Testis (tissue), 2 donors: ENCODE data around the gene UBE2K.
"Not testable (repeated sequence)": the region's sequence is repeated elsewhere in the genome, so short reads cannot be mapped to it uniquely, and the experiment has no call there.

ENCODE experiments used
- POLR2A ChIP-seq: fragments of 450-650 bp; IDR thresholded peaks from one replicate; pipeline ENCODE4 v1.6.1; 2017; ENCODE audit warnings: antibody characterized with exemption, mild to moderate bottlenecking, moderate library complexity
- TF ChIP-seq, protein P1 (sequence below), 3 experiments: fragments of 450-650 bp in 2 of 3; fragments of 200-600 bp in 1 of 3; sonication (generic) in 1 of 3; IDR thresholded peaks; one replicate each; pipeline ENCODE4 v1.5.1; 2016 to 2019; ENCODE audit warnings: antibody characterized with exemption in 3 of 3, mild to moderate bottlenecking in 2 of 3, moderate library complexity in 1 of 3

GRCh38 chr4:39670296-39670695 lies 27.6 kb upstream of the UBE2K start:
- TF ChIP-seq, protein P1, sequence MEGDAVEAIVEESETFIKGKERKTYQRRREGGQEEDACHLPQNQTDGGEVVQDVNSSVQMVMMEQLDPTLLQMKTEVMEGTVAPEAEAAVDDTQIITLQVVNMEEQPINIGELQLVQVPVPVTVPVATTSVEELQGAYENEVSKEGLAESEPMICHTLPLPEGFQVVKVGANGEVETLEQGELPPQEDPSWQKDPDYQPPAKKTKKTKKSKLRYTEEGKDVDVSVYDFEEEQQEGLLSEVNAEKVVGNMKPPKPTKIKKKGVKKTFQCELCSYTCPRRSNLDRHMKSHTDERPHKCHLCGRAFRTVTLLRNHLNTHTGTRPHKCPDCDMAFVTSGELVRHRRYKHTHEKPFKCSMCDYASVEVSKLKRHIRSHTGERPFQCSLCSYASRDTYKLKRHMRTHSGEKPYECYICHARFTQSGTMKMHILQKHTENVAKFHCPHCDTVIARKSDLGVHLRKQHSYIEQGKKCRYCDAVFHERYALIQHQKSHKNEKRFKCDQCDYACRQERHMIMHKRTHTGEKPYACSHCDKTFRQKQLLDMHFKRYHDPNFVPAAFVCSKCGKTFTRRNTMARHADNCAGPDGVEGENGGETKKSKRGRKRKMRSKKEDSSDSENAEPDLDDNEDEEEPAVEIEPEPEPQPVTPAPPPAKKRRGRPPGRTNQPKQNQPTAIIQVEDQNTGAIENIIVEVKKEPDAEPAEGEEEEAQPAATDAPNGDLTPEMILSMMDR (IDR thresholded peaks at IDR 0.05), result not testable (repeated sequence)
- TF ChIP-seq POLR2A, result not testable (repeated sequence)
